ENCODE data around the gene TRAT1.
"Not testable (repeated sequence)": the region's sequence is repeated elsewhere in the genome, so short reads cannot be mapped to it uniquely, and the experiment has no call there.

Gene TRAT1

DNA sequence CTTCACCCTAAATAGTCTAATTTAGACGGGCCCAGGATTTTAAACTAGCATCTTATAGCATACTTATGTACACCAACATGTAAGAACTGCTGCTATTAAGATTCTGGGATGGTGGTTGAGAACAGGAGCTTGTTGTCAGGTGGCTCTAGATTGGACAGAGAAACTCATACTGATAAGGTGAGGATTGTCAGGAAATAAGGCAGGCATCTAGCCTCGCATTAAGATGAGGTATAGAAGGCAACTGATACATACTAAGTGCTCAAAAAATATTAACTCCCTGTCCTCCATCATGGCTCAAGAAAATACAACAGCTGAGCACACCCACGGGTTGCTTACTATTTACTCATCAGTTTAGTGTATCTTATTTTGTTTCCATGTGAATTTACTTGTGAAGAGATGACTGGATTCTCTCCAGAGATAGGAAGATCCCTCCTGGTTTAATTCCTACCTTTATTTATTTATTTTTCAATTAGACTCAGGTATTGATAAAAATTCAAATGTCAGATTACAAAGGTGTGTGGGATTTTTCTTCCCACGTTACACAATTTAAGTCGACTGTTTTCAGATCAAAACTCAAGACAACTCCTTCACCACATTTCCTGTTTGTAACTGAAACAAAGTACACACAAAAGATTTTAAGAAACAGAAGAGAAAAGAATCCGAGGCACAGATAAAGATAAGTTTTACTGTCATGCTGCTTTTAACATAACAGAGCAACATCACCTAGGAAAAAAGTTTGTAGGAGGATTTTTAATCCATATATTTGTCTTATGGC, at the start of gene TRAT1:
Gene TRAT1, plus strand, starts transcription at position 664 of the 775 bp plus-strand sequence. CDS start 142 bp downstream, outside the sequence.
- no peak for DNase-seq (ENCODE audit: low read depth, low spot score)

- DNase-seq (ENCODE audit: low read depth, low spot score): no peak
Measured at GRCh38 chr3:108775649-108776048, 46.9 kb upstream of the TRAT1 start.

- DNase-seq (ENCODE audit: low read depth, low spot score): no peak
Measured at GRCh38 chr3:108779496-108779895, 43.1 kb upstream of the TRAT1 start.

DNA sequence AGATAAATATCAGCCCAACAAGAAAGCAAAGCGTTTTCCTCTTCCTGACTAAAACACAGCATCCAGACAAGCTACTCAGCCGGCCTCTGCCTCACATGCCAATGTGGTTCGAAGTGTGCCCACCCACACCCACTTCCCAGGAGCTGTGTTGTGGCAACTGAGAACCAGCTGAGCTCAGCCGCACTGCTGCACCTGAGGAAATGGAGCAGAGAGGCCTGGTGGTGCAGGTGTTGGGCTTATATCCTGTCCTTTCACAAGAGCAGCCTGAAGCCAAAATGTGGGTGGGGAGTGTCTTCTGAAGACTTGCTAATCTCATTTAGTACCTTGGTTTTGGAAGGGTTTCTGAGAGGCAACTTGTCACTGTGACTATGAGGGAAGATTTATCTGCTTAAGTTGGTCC, 42.4 kb upstream of the TRAT1 start:
- no peak for DNase-seq (ENCODE audit: low read depth, low spot score)

DNA sequence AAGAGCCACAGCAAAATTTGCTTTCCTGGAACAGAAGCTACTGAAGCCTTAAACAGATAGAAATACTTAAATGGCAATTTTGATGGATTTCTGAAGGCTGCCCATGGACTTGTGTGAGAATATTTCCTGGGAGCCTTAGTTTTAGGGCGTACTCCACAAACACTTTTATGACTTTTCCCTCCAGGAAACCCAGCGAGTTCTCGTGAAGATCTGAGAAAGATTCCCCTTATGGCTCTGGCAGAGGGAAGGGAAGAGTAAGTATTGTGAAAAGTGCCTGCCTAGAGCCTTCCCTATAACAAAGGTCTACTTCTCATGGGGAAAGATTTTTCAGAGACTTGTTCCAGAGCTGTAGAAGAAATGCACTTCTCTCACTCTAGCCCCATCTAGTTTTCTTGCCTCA, 31.1 kb upstream of the TRAT1 start:
- DNase-seq (ENCODE audit: low read depth, low spot score): no peak

GRCh38 chr3:108804437-108804836, 18.1 kb upstream of the TRAT1 start:
- DNase-seq (ENCODE audit: low read depth, low spot score): no peak

DNA sequence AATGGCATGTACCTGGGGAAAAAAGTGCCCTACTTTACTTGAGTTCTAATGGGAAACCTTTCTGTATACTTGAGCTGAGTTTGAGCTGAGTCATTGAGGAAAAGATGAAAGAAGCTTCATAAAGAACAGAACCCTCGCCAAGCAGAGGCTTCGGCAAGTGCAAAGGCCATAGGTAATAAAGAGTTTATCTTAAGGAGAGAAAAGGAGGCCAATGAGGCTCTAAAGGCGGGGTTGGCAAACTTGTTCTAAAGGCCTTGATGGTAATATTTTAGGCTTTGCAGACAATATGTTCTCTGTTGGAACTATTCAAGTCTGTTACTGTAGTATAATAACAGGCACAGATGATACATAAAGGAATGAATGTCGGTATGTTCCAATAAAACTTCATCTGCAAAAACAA, 17.6 kb upstream of the TRAT1 start:
- no peak for DNase-seq (ENCODE audit: low read depth, low spot score)

DNA sequence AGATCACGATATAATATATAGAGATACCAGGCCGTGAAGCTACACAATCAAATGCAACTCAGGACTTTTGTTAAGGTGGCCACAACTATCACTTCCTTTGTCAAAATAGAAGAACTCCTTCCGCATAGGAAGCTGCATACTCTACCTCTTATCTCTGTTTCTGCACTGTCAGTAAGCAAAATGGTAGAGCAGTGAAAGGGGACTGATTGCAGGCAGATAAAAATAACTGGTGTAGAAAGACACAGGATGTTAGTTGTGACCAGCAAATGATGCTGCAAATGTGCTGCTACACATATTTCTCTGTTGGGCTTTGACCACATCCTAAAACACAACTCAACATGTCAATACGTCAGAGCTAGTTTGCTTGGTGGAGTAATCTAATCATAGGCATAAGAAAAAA, 16.3 kb upstream of the TRAT1 start:
- DNase-seq (ENCODE audit: low read depth, low spot score): no peak

DNA sequence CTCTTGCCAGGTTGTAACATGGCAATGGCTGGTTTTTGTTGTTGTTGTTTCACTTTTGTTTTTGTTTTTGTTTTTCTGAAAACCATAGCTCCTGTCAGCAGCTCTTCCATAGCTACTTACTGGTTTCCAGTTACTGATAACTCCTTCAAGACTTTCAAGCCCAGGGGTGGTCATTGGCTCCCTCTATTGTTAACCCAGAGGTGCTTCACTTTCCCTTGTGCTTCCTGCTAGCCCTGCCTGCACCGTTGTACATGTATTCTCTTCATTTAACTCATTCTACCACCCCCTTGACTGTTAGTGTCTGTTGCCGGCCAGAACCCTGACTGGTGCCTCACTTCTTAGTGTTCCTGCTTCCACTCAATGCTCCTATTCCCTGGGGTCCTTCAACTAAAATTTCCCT, 4.2 kb upstream of the TRAT1 start:
- DNase-seq (ENCODE audit: low read depth, low spot score): no peak

- DNase-seq (ENCODE audit: low read depth, low spot score): no peak
Measured at GRCh38 chr3:108820586-108820985, 2.0 kb upstream of the TRAT1 start.

GRCh38 chr3:108823227-108823626, 641 bp downstream of the TRAT1 start:
- no peak for DNase-seq (ENCODE audit: low read depth, low spot score)

DNA sequence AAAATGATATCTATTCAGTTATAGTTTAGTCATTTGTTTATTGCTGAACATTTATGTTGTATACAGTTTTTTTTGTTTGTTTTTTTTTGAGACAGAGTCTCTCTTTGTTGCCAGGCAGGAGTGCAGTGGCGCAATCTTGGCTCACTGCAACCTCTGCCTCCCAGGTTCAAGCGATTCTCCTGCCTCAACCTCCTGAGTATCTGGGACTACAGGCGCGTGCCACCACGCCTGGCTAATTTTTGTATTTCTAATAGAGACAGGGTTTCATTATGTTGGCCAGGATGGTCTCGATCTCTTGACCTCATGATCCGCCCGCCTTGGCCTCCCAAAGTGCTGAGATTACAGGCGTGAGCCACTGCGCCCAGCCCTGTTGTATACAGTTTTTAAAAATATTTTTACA, 1.2 kb downstream of the TRAT1 start:
- DNase-seq (ENCODE audit: low read depth, low spot score): not testable (repeated sequence)

DNA sequence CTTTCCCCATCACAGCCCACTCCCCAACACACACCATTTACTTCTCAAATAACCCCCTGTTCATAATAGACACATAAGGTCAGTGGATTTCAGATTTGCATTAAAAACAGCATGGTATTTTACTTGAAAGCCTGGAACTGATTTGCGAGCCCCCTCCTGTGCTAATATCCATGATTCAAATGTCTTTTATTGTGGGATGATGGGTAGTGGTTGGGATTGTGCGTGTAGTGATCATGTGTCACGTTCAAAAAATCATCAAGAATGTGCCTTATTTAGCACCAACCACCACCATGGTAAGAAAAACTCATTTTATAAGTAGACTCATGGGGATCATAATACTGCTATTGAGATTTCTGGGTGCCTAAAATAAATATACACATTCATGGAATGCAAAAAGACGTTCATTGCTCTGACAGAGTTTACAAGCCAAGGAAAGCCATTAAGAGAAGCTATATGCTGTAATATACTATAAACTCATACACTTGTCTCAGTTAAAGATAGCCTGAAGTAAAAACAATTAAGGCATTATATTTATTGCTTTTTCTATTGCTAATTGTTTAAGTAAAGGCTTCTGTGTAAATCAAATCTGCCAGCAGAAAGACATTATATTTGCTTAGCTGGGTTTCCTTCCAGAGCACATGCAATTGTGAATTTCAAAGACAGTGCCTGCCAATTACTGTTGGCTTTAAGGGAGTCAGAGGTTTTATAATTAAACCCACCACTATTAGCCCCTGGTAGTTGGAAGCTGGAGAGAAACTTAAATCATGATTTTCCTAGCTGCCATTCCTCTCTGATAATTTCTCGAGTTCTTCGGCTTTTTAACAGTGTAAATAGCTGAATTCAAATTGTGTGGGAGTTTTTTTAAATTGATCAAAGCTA, 4.0 kb downstream of the TRAT1 start:
- DNase-seq (ENCODE audit: low read depth, low spot score): no peak

GRCh38 chr3:108830381-108830780, 7.8 kb downstream of the TRAT1 start:
- no peak for DNase-seq (ENCODE audit: low read depth, low spot score)

GRCh38 chr3:108830991-108831614, 8.5 kb downstream of the TRAT1 start:
- no peak for DNase-seq (ENCODE audit: low read depth, low spot score)

GRCh38 chr3:108833611-108834010, 11.0 kb downstream of the TRAT1 start:
- no peak for DNase-seq (ENCODE audit: low read depth, low spot score)

DNA sequence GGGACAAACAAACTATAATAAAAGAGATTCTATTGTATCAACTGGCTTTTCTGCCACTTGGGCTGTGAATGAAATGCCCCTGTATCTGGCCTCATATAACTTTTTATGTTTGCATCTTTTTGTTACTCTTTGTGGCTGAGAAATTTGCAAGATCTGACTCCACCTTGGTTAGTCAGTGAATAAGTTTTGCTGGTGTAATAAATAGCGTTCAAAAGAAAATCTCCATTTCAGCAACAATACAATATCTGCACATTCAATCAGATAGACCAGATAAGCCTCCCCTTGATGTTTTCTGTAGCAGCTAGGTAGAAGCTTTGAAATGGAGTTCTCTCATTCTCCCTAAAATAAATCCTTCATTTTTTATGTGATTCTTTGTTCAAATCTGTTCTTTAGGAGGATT, 12.0 kb downstream of the TRAT1 start:
- DNase-seq (ENCODE audit: low read depth, low spot score): no peak

DNA sequence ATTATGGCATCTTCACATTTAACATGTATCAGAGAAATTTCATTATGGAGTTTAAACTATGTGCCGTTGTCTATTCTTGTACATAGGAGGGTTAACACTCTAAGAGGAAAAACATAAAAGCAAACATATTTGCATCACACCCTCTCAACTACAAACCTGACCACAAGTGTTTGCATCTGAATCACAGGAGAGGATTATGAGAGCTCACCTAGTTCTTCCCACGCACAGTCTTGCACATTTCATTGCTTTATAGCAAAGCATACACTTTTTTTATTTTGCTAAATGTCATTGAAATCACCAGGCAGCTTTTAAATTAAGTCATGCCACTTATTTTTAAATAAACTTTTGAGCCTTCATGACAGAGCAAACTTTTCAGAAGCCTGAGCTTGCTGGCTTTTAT, 12.5 kb downstream of the TRAT1 start:
- DNase-seq (ENCODE audit: low read depth, low spot score): no peak

- no peak for DNase-seq (ENCODE audit: low read depth, low spot score)
Measured at GRCh38 chr3:108838436-108838835, 15.8 kb downstream of the TRAT1 start.

DNA sequence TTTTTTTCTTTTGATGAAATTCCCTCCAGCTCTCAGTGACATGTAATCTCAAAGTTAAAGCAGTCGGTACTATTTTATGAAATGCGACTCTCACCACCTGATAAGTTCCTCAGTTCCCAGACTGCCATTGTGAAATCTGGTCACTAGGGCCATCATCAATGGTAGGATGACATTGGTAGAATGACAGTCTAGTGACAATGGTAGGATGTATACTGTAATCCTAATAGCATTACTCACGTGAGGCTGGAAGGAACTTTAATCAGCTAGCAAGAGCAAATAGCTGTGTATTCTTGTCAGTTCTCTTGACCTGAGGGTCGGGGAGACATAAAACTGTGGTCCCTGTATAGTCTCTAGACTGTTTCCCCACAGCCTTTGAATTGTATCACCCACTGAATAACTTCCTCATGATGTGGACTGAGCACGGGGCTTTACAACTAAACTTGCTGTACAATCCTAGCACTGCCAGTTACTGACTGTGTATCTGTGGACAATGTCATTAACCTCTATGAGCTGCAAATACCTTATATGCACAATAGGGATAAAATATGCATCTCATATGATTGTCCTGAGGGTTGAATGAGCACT, 23.2 kb downstream of the TRAT1 start:
- DNase-seq (ENCODE audit: low read depth, low spot score): no peak

- DNase-seq (ENCODE audit: low read depth, low spot score): no peak
Measured at GRCh38 chr3:108847187-108847586, 24.6 kb downstream of the TRAT1 start.

DNA sequence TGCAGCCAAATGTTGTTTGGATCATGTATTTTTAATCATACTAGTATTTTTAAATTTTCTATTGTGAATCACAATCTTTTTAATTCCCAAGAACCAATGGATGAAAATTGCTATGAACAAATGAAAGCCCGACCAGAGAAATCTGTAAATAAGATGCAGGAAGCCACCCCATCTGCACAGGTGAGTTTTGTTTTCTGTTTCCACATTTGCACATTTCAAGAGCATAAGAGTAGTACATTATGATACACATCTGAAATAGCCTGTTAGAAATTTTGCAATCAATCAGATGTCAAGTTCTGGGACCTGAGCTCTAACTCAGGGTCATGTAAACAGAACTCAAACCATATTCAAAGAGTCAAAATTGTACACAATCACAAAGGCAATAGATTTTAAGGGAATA, 26.5 kb downstream of the TRAT1 start:
- DNase-seq (ENCODE audit: low read depth, low spot score): no peak

All from smooth muscle cell of the brain vasculature (primary cell).